PC-3 (cell line): ENCODE measurements around the gene FSD1. TPM values are rescaled to one million over a fixed set of nuclear protein-coding genes. Genes with fewer than 3 reads are reported as not detected.

ENCODE experiments used
- ATAC-seq: fragments of 200-7000 bp; cut with Tn5 transposase; 2 replicates; pipeline ENCODE4 v1.9.1; 2020; ENCODE audit warnings: mild to moderate bottlenecking, moderate library complexity
- BruUV-seq: library from RNA; stranded (reverse); fragments of 400-500 nt; replicated peaks from 2 replicates; lab custom pipeline; 2021; lab: Mats Ljungman, UMichigan
- CTCF ChIA-PET: fragments of 300-600 bp; sonication (Branson Sonifier 250); formaldehyde crosslinking; loops from one replicate; lab custom pipeline; 2022; ENCODE audit warnings: antibody characterized with exemption; lab: Charles Lee
- POLR2A ChIA-PET: fragments of 300-600 bp; sonication (Branson Sonifier 250); formaldehyde crosslinking; loops from one replicate; lab custom pipeline; 2022; ENCODE audit warnings: antibody characterized with exemption; ENCODE audit not compliant: unreplicated experiment; lab: Charles Lee
- DNase-seq: peaks from one replicate; pipeline ENCODE4 v3.0.0-alpha.2; 2015
- H2AFZ ChIP-seq: fragments of 300-600 bp; sonication (generic); 2 replicates; pipeline ENCODE4 v1.6.0; 2016; ENCODE audit warnings: antibody characterized with exemption, low read length
- H3F3A ChIP-seq: fragments of 300-600 bp; sonication (generic); one replicate; pipeline ENCODE4 v1.6.0; 2017; ENCODE audit warnings: antibody characterized with exemption, low read length, control low read depth, mild to moderate bottlenecking; ENCODE audit not compliant: unreplicated experiment
- H3K27ac ChIP-seq: fragments of 300-600 bp; sonication (generic); 2 replicates; pipeline ENCODE4 v1.5.1; 2016; ENCODE audit warnings: mild to moderate bottlenecking, low read length
- H3K27me3 ChIP-seq: fragments of 300-600 bp; sonication (generic); 2 replicates; pipeline ENCODE4 v1.6.1; 2016; ENCODE audit warnings: low read length, mixed read lengths
- H3K36me3 ChIP-seq: fragments of 300-600 bp; sonication (generic); 2 replicates; pipeline ENCODE4 v1.6.1; 2016; ENCODE audit warnings: low read depth, mixed run types, low read length, mixed read lengths
- H3K4me1 ChIP-seq: fragments of 300-600 bp; sonication (generic); 2 replicates; pipeline ENCODE4 v1.5.1; 2016; ENCODE audit warnings: low read length; ENCODE audit not compliant: insufficient read depth
- H3K4me2 ChIP-seq: fragments of 300-600 bp; sonication (generic); 2 replicates; pipeline ENCODE4 v1.6.0; 2016; ENCODE audit warnings: low read length
- H3K4me3 ChIP-seq: fragments of 300-600 bp; sonication (generic); 2 replicates; pipeline ENCODE4 v1.5.1; 2016; ENCODE audit warnings: mild to moderate bottlenecking, low read length, mixed read lengths
- H3K79me2 ChIP-seq: fragments of 300-600 bp; sonication (generic); 2 replicates; pipeline ENCODE4 v1.6.1; 2017; ENCODE audit warnings: low read length, mixed read lengths
- H3K9ac ChIP-seq: fragments of 300-600 bp; sonication (generic); 2 replicates; pipeline ENCODE4 v1.6.0; 2016; ENCODE audit warnings: mild to moderate bottlenecking, low read length
- H3K9me2 ChIP-seq: fragments of 300-600 bp; sonication (generic); replicated peaks from 2 replicates; pipeline ENCODE4 v1.6.1; 2016; ENCODE audit warnings: mixed run types, low read length, mixed read lengths
- H3K9me3 ChIP-seq: fragments of 300-600 bp; sonication (generic); 2 replicates; pipeline ENCODE4 v1.6.1; 2016; ENCODE audit warnings: low read length, mixed read lengths
- H4K20me1 ChIP-seq: fragments of 300-600 bp; sonication (generic); 2 replicates; pipeline ENCODE4 v1.6.1; 2016; ENCODE audit warnings: low read length, mixed read lengths
- EZH2 ChIP-seq: fragments of 300-600 bp; sonication (generic); IDR thresholded peaks from one replicate; pipeline ENCODE4 v1.6.1; 2017; ENCODE audit warnings: antibody characterized with exemption, mild to moderate bottlenecking, low read length; ENCODE audit not compliant: unreplicated experiment
- EZH2phosphoT487 ChIP-seq: fragments of 300-600 bp; sonication (generic); IDR thresholded peaks from 2 replicates; pipeline ENCODE4 v1.6.1; 2018; ENCODE audit warnings: mild to moderate bottlenecking, antibody characterized with exemption, low read length, borderline replicate concordance
- intact Hi-C: fragments of 100-400 bp; cut with micrococcal nuclease; formaldehyde crosslinking; loops from 2 replicates; pipeline ENCODE4 v1.9.0; 2023
- total RNA-seq: library from RNA; depleted of rRNA; stranded (reverse); fragments of >200 nt; gene quantifications from 2 replicates; pipeline ENCODE4 v1.2.3, GENCODE V29; 2014
- TF ChIP-seq, protein P1 (sequence below): fragments of 300-600 bp; sonication (generic); conservative IDR thresholded peaks from 2 replicates; pipeline ENCODE4 v1.5.1; 2017; ENCODE audit warnings: antibody characterized with exemption, low read depth, mild to moderate bottlenecking, low read length

FSD1 gene
- total RNA-seq, 1 experiment from 2014 or later = 8.7 TPM

- no peaks in the 10 kb centered on the region for H3K27me3 ChIP-seq
- no peak overlapping the region for H3K27ac ChIP-seq
- no peaks in the 10 kb centered on the region for H4K20me1 ChIP-seq
- no peak for ATAC-seq
- no peaks in the 10 kb centered on the region for H3F3A ChIP-seq
- ChIA-PET POLR2A (no interaction called here), CTCF (no interaction called here)
- no peaks in the 10 kb centered on the region for H3K9me2 ChIP-seq
- H3K9me3 ChIP-seq = no peaks in the 10 kb centered on the region
- H2AFZ ChIP-seq = no peak overlapping the region
- no peak overlapping the region for H3K4me3 ChIP-seq
- H3K9ac ChIP-seq = no peak overlapping the region
- no peaks in the 10 kb centered on the region for H3K36me3 ChIP-seq
- intact Hi-C loops = loop anchor here (5.0 kb wide), 1 partner anchor 87 kb away; no protein-coding TSS in a partner anchor
- H3K79me2 ChIP-seq = no peaks in the 10 kb centered on the region
- TF ChIP-seq EZH2phosphoT487 (no peak), EZH2 (no peak)
- TF ChIP-seq, protein P1, sequence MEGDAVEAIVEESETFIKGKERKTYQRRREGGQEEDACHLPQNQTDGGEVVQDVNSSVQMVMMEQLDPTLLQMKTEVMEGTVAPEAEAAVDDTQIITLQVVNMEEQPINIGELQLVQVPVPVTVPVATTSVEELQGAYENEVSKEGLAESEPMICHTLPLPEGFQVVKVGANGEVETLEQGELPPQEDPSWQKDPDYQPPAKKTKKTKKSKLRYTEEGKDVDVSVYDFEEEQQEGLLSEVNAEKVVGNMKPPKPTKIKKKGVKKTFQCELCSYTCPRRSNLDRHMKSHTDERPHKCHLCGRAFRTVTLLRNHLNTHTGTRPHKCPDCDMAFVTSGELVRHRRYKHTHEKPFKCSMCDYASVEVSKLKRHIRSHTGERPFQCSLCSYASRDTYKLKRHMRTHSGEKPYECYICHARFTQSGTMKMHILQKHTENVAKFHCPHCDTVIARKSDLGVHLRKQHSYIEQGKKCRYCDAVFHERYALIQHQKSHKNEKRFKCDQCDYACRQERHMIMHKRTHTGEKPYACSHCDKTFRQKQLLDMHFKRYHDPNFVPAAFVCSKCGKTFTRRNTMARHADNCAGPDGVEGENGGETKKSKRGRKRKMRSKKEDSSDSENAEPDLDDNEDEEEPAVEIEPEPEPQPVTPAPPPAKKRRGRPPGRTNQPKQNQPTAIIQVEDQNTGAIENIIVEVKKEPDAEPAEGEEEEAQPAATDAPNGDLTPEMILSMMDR = no peak
- no peak overlapping the region for H3K4me2 ChIP-seq
- DNase-seq = no peak
- no peaks in the 10 kb centered on the region for H3K4me1 ChIP-seq
- BruUV-seq = no TSS peak
Observed at GRCh38 chr19:4354282-4354681, 49.9 kb downstream of the FSD1 start.

GRCh38 chr19:4354897-4355296 is 50.5 kb downstream of the FSD1 start:
- H3K9me3 ChIP-seq = no peaks in the 10 kb centered on the region
- no peak overlapping the region for H2AFZ ChIP-seq
- H4K20me1 ChIP-seq = no peaks in the 10 kb centered on the region
- BruUV-seq = no TSS peak
- no peak overlapping the region for H3K9ac ChIP-seq
- H3K27ac ChIP-seq = no peak overlapping the region
- H3K79me2 ChIP-seq = no peaks in the 10 kb centered on the region
- DNase-seq (no peak), ATAC-seq (no peak)
- H3F3A ChIP-seq = no peaks in the 10 kb centered on the region
- no peaks in the 10 kb centered on the region for H3K9me2 ChIP-seq
- CTCF ChIA-PET = no interaction called here
- H3K4me1 ChIP-seq = no peaks in the 10 kb centered on the region
- no peak overlapping the region for H3K4me3 ChIP-seq
- TF ChIP-seq EZH2 (no peak), EZH2phosphoT487 (no peak)
- TF ChIP-seq, protein P1 = no peak
- POLR2A ChIA-PET = no interaction called here
- intact Hi-C loops = loop anchor here (5.0 kb wide), 1 partner anchor 88 kb away; no protein-coding TSS in a partner anchor
- no peaks in the 10 kb centered on the region for H3K27me3 ChIP-seq
- no peak overlapping the region for H3K4me2 ChIP-seq
- H3K36me3 ChIP-seq = no peaks in the 10 kb centered on the region

DNA sequence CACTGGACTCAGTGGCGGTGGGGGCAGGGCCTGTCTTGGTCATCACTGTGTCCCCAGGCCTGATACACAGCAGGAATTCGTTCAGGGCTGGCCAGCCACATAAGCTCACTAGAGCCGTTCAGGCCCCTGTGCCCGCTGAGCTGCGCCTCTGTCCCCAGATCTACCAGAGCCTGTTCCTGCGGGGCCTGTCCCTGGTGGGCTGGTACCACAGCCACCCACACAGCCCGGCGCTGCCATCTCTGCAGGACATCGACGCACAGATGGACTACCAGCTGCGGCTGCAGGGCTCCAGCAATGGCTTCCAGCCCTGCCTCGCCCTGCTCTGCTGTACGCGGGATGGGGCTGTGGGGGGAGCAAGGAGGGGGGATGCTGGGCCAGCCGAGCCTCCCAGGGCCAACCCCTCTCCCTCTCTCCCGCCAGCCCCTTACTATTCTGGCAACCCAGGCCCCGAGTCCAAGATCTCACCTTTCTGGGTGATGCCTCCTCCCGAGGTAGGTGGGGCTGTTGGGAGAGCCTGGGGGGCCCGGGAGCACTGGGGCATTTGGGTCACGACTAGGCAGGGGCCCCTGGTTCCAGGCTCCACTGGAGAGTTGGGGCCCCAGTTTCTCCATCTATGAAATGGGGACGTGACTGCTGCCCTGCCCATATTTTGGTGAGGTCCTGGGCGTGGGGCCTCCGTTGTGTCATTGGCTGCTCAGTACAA is 52.8 kb downstream of the FSD1 start:
- TF ChIP-seq, protein P1 = no peak
- no peak for TF ChIP-seq EZH2phosphoT487
- no peak for TF ChIP-seq EZH2
- H3K4me3 ChIP-seq = no peak overlapping the region
- H3K36me3 ChIP-seq = peaks cover 2% of the 10 kb centered on the region; the same call in 1 of the 2 replicates
- no peaks in the 10 kb centered on the region for H3K9me2 ChIP-seq
- no peaks in the 10 kb centered on the region for H3F3A ChIP-seq
- no peak for ATAC-seq
- no peak overlapping the region for H2AFZ ChIP-seq
- H3K9ac ChIP-seq = no peak overlapping the region
- no peak overlapping the region for H3K4me2 ChIP-seq
- DNase-seq = no peak
- no peaks in the 10 kb centered on the region for H4K20me1 ChIP-seq
- CTCF ChIA-PET = no interaction called here
- BruUV-seq = no TSS peak
- intact Hi-C loops = no loop called here
- H3K27me3 ChIP-seq = no peaks in the 10 kb centered on the region
- no peak overlapping the region for H3K27ac ChIP-seq
- H3K79me2 ChIP-seq = no peaks in the 10 kb centered on the region
- H3K4me1 ChIP-seq = no peaks in the 10 kb centered on the region
- POLR2A ChIA-PET = no interaction called here
- H3K9me3 ChIP-seq = no peaks in the 10 kb centered on the region
